SK-N-MC (cell line): ENCODE results near the gene NKAIN2.
"Not testable (repeated sequence)": the region's sequence is repeated elsewhere in the genome, so short reads cannot be mapped to it uniquely, and the experiment has no call there.

Experiments
- DNase-seq: peaks from one replicate; pipeline ENCODE4 v3.0.0-alpha.2; 2011; ENCODE audit warnings: low read depth, low spot score
- H3K27ac ChIP-seq: fragments of 200-600 bp; sonication (generic); 2 replicates; pipeline ENCODE4 v1.5.1; 2016; ENCODE audit warnings: mixed run types
- H3K36me3 ChIP-seq: fragments of 200-600 bp; sonication (generic); 2 replicates; pipeline ENCODE4 v1.6.1; 2017; ENCODE audit warnings: antibody characterized with exemption, low read length, mixed read lengths; ENCODE audit not compliant: insufficient read depth
- H3K4me3 ChIP-seq: fragments of 200-600 bp; sonication (generic); 2 replicates; pipeline ENCODE4 v1.5.1; 2016
- H3K9ac ChIP-seq: fragments of 200-600 bp; sonication (generic); 2 replicates; pipeline ENCODE4 v1.8.0; 2017; ENCODE audit warnings: mixed run types, mixed read lengths; ENCODE audit not compliant: insufficient read length
- H3K9me3 ChIP-seq: fragments of 200-600 bp; sonication (generic); 2 replicates; pipeline ENCODE4 v1.6.1; 2017; ENCODE audit warnings: low read depth, mild to moderate bottlenecking, antibody characterized with exemption, low read length, moderate library complexity, mixed read lengths
- EZH2 ChIP-seq: fragments of 200-600 bp; sonication (generic); IDR thresholded peaks from one replicate; pipeline ENCODE4 v1.6.1; 2017; ENCODE audit warnings: antibody characterized with exemption
- FOXP2 ChIP-seq: optimal IDR thresholded peaks from 2 replicates; pipeline ENCODE3; 2011; ENCODE audit warnings: mild to moderate bottlenecking, moderate library complexity; ENCODE audit not compliant: insufficient read depth; ENCODE audit errors: extremely low read length, control extremely low read depth
- POLR2AphosphoS5 ChIP-seq: IDR thresholded peaks from 2 replicates; pipeline ENCODE4 v1.6.1; 2012; ENCODE audit warnings: mild to moderate bottlenecking, low read depth, low read length, borderline replicate concordance

Gene NKAIN2

DNA sequence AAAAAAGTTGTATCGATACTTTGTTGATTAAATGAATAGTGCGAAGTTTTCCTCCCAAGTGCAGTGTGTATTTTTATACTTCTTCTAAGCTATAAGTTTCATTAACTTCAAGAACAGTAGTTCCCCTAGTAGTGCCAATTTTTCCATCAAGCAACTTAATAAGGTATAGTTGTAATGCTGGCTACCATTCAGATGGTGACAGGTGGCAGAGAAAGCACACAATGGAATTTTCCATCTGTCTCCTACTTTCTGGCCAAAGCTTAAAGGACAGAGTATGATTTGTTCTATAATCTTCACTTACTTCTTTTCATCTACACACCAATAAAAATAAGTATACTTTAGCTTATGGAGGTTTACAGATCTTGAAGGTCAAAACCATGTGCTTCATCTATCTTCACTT lies 431.1 kb downstream of the NKAIN2 start:
- no peaks in the 10 kb centered on the region for H3K36me3 ChIP-seq
- H3K27ac ChIP-seq = no peak overlapping the region
- H3K4me3 ChIP-seq = no peak overlapping the region
- H3K9me3 ChIP-seq = no peaks in the 10 kb centered on the region
- H3K9ac ChIP-seq = no peak overlapping the region
- TF ChIP-seq FOXP2 (no peak), POLR2AphosphoS5 (no peak), EZH2 (no peak)
- no peak for DNase-seq

DNA sequence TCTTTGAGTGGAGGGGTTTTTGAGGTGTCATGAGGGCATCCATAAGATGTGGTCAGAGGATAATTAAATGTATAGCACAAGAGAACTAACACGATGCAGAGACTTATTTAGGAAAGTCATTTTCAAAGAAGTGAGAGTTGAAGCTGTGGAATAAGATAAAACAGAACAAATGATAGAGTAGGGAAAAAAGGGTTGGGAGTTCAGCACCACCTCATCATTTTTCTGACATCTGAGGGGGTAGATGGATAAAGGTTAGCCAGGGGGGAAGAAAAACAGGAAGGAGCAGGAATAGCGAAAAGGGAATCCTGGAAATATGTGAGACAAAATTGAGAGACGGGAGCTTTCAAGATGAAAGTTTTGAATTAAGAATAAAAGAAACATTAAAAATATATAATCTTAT lies 434.2 kb downstream of the NKAIN2 start:
- Histone ChIP-seq H3K4me3 (no peak overlapping the region), H3K27ac (no peak overlapping the region), H3K9me3 (no peaks in the 10 kb centered on the region), H3K36me3 (no peaks in the 10 kb centered on the region), H3K9ac (no peak overlapping the region)
- no peak for TF ChIP-seq FOXP2
- no peak for TF ChIP-seq EZH2
- TF ChIP-seq POLR2AphosphoS5 = no peak
- no peak for DNase-seq

DNA sequence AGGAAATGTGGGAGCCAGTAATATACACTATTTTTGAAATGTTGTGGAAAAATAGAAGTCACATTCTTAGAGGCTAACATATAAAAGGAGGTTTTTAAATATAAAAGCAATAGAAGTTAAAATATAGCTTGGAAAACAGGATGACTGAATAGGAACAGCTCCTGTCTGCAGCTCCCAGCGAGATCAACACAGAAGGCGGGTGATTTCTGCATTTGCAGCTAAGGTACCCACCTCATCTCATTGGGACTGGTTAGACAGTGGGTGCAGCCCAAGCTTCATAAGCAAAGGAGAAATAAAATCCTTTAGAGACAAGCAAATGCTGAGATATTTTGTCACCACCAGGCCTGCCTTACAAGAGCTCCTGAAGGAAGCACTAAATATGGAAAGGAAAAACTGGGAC lies 434.7 kb downstream of the NKAIN2 start:
- not testable (repeated sequence) for H3K9me3 ChIP-seq, H3K4me3 ChIP-seq, H3K27ac ChIP-seq, DNase-seq, H3K9ac ChIP-seq, H3K36me3 ChIP-seq

DNA sequence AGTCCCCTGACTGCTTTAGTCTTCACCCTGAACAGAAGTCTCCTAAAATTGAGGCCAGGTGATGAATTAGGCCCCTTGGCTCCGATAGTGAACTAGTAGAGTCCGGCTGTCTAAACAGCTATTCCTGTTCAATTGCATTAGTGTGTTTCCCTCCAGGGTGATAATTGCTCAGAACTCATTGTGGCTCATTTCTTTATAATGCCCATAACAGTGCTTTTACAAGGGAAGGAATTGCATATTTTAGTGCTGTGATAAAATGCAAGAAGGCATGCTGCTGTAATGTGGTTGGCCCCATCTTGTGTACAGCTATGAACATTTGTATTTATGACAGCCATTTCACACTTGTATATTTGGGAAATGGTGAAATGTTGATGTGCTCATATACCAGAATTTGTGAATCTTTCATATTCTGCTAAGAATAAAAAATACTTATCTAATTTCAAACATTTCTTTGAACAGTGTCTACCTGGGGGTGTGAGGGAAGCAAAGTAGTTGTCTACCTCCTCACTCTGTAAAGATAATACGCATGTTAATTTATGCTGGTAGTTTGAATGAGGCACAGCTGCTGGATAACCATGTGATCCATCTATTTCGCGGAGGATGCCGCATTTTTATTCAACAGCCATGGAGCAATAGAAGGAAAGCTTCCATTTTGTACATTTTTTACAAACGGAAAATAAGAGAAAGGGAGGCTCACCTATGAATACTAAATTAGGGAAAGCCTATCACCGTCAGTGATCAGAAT lies 451.4 kb downstream of the NKAIN2 start:
- Histone ChIP-seq H3K9me3 (no peaks in the 10 kb centered on the region), H3K27ac (no peak overlapping the region), H3K9ac (no peak overlapping the region), H3K4me3 (no peak overlapping the region), H3K36me3 (no peaks in the 10 kb centered on the region)
- DNase-seq = no peak
- TF ChIP-seq POLR2AphosphoS5 (no peak), EZH2 (no peak), FOXP2 (no peak)

DNA sequence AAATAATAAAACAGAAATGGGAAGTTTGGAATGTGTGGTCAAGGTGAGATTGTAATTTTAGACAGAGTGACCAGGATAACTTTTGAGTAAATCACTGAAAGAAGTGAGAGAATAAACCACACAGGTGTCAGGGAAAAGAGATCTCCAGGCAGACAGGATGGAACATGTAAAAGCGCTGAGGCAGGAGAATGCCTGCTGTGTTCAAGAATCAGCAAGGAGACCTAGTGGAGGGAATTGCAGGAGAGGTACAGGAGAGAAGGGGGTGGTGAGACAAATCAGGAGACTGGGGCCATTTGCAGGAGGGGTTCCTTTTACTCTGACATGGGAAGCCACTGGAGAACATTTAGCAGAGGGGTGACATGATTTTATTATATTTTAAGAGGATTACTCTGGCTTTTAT lies 456.7 kb downstream of the NKAIN2 start:
- no peak for TF ChIP-seq EZH2
- no peak for TF ChIP-seq FOXP2
- TF ChIP-seq POLR2AphosphoS5 = no peak
- DNase-seq = no peak
- H3K27ac ChIP-seq = no peak overlapping the region
- no peak overlapping the region for H3K9ac ChIP-seq
- no peak overlapping the region for H3K4me3 ChIP-seq
- no peaks in the 10 kb centered on the region for H3K9me3 ChIP-seq
- no peaks in the 10 kb centered on the region for H3K36me3 ChIP-seq

DNA sequence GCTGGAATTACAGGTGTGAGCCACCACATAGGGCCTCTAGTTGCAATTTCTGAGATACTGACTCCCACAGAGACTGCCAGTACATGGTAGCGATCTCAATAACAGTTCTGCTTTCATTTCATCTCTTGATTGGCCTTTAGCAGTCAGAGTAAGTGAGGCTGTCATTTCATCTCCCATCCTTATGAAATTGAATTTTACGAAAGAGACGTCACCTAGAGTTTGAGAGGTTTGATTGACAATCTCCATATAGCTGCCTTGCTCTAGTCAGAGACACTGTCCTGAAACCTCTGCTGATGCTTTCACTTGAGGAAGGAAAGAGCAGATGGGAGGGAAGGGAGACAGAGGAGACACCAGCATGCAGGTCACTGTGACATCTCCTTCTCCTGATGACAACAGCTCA lies 466.1 kb downstream of the NKAIN2 start:
- TF ChIP-seq POLR2AphosphoS5 (no peak), FOXP2 (no peak), EZH2 (no peak)
- H3K4me3 ChIP-seq = no peak overlapping the region
- no peak for DNase-seq
- no peak overlapping the region for H3K9ac ChIP-seq
- H3K9me3 ChIP-seq = no peaks in the 10 kb centered on the region
- H3K36me3 ChIP-seq = no peaks in the 10 kb centered on the region
- H3K27ac ChIP-seq = no peak overlapping the region

DNA sequence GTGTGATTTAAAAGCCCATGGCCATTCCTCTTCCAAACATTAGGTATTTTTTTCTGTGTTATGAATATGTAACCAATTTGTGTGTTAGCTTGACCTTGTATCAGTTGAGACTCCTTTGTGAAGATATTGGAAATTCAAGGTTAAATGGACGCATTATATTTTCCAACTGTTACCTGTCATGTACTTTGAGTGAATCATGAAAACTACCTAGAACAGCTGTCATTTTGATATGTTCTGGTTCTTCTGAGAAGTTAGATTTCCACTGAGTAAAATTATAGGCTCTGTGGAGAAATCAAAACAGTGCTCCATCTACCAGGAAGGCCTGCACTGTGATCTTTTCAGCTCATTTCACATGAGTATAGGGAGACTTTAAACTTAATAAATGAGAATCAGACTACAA lies 470.0 kb downstream of the NKAIN2 start:
- TF ChIP-seq POLR2AphosphoS5 (no peak), EZH2 (no peak), FOXP2 (no peak)
- no peaks in the 10 kb centered on the region for H3K36me3 ChIP-seq

DNA sequence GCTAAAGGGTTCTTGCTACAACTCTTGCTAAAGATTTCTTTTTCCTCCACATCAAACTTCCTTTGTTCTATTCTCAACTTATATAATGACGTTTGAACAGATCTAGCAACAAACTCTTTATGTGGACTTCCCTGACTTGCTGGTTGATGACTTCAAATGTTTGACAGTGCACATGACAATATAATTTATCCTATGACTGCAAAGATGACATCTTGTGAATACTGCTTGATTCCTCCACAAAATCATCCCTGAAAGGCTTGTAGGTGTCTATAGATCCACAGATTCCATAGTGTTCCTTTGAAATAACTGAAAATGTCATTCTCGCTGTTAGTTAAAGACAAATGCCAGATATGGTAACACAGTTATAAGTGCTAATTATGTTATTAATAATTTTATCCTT lies 478.9 kb downstream of the NKAIN2 start:
- Histone ChIP-seq H3K36me3 (no peaks in the 10 kb centered on the region), H3K9ac (no peak overlapping the region), H3K27ac (no peak overlapping the region), H3K9me3 (no peaks in the 10 kb centered on the region), H3K4me3 (no peak overlapping the region)
- TF ChIP-seq FOXP2 (no peak), POLR2AphosphoS5 (no peak), EZH2 (no peak)
- no peak for DNase-seq

More for the DNA sequence above, 470.0 kb downstream of the NKAIN2 start:
- Histone ChIP-seq H3K9me3 (no peaks in the 10 kb centered on the region), H3K4me3 (no peak overlapping the region), H3K9ac (no peak overlapping the region), H3K27ac (no peak overlapping the region)
- no peak for DNase-seq

DNA sequence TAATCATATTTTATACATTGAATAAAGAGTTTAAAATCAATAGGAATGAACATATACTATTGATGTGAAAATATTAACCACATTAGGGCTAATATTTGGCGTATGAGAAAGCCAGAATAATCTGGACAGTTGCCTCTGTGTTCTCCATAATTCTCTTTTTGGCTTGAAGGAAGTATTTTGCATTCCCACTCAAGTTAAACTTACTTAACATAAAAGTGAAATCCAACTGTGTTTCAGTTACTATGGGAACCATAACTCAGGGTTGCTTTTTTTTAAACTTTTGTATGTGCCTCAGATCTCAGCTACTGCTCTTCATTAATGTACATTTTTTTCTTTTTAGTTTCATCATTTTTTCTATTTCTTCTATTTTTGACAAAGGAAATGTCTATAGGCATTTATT lies 479.8 kb downstream of the NKAIN2 start:
- no peak overlapping the region for H3K4me3 ChIP-seq
- H3K27ac ChIP-seq = no peak overlapping the region
- no peak for TF ChIP-seq EZH2
- no peak for TF ChIP-seq POLR2AphosphoS5
- no peak for TF ChIP-seq FOXP2
- peak; percentile 20 for DNase-seq
- H3K36me3 ChIP-seq = no peaks in the 10 kb centered on the region
- H3K9ac ChIP-seq = no peak overlapping the region
- no peaks in the 10 kb centered on the region for H3K9me3 ChIP-seq
